Upper lobe of left lung (tissue), 4 donors: ENCODE results near the gene FUT8.

Experiments
- CTCF ChIP-seq, 6 experiments: fragments of 450-650 bp in 4 of 6; fragments of 200-600 bp in 2 of 6; sonication (generic) in 2 of 6; IDR thresholded peaks; one replicate each; pipeline ENCODE4 v1.5.1; 2016 to 2019; ENCODE audit warnings: antibody characterized with exemption in 6 of 6
- POLR2AphosphoS5 ChIP-seq, 2 donors: sonication (generic); formaldehyde crosslinking; IDR thresholded peaks; one replicate each; pipeline ENCODE4 v1.5.1; 2017; ENCODE audit warnings: antibody characterized with exemption in 2 of 2

DNA sequence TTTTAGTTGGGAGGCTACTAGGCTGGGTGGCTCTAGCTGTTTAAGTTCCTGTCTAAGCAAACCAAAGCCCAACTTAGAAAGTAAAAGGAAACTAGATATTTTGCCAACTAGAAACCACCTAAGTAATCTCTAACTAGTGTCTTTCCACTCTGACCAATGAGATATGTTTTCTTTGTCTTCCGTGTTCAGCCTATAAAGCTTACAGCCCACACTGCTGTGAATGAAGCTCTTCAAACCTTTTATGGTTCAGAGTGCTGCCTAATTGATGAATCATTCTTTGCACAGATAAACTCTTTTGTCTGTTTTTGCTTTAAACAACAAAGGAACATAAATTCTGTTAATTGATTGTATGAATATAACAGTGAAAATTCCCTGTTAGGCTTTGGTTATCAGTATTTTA, 66.1 kb downstream of the FUT8 start:
- TF ChIP-seq CTCF (IDR thresholded peaks at IDR 0.05) (no peak), POLR2AphosphoS5 (IDR thresholded peaks at IDR 0.05) (no peak)
